ENCODE measurements around the gene MARCHF3.

MARCHF3 gene

GRCh38 chr5:127040796-127041520 is 10.6 kb upstream of the MARCHF3 start:
- H3K9me2 ChIP-seq (ENCODE audit: low read depth, low read length) = no peaks in the 10 kb centered on the region
- no peak overlapping the region for H3K4me2 ChIP-seq (ENCODE audit: low read length)
- no peaks in the 10 kb centered on the region for H3K27me3 ChIP-seq (ENCODE audit: insufficient read depth, low read length)
- no peaks in the 10 kb centered on the region for H3F3A ChIP-seq (ENCODE audit: insufficient read depth, low read length)
- H2AFZ ChIP-seq (ENCODE audit: low read length) = no peak overlapping the region
- no peak overlapping the region for H3K9ac ChIP-seq (ENCODE audit: low read length)
- no peaks in the 10 kb centered on the region for H3K79me2 ChIP-seq (ENCODE audit: insufficient read depth, low read length)
- TF ChIP-seq EZH2 (IDR thresholded peaks at IDR 0.05; ENCODE audit: borderline replicate concordance, low read length) (no peak), CTCF (IDR thresholded peaks at IDR 0.05; ENCODE audit: low read length) (no peak)
- no peak overlapping the region for H3K4me3 ChIP-seq (ENCODE audit: low read depth, low read length, poor library complexity, severe bottlenecking)
- H3K27ac ChIP-seq (ENCODE audit: low read depth, low read length, poor library complexity, severe bottlenecking) = no peak overlapping the region
- no peaks in the 10 kb centered on the region for H4K20me1 ChIP-seq (ENCODE audit: insufficient read depth, low read length)
- H3K9me3 ChIP-seq (ENCODE audit: low read length) = no peaks in the 10 kb centered on the region
- no peaks in the 10 kb centered on the region for H3K4me1 ChIP-seq (ENCODE audit: insufficient read depth, low read length, severe bottlenecking)
- H3K36me3 ChIP-seq (ENCODE audit: insufficient read depth, low read length) = no peaks in the 10 kb centered on the region

GRCh38 chr5:127038550-127038949 is 8.2 kb upstream of the MARCHF3 start:
- no peak overlapping the region for H3K4me2 ChIP-seq (ENCODE audit: low read length)
- no peaks in the 10 kb centered on the region for H3K9me3 ChIP-seq (ENCODE audit: low read length)
- H3K9me2 ChIP-seq (ENCODE audit: low read depth, low read length) = no peaks in the 10 kb centered on the region
- no peaks in the 10 kb centered on the region for H3K4me1 ChIP-seq (ENCODE audit: insufficient read depth, low read length, severe bottlenecking)
- no peaks in the 10 kb centered on the region for H3K27me3 ChIP-seq (ENCODE audit: insufficient read depth, low read length)
- H3K27ac ChIP-seq (ENCODE audit: low read depth, low read length, poor library complexity, severe bottlenecking) = no peak overlapping the region
- H3K36me3 ChIP-seq (ENCODE audit: insufficient read depth, low read length) = no peaks in the 10 kb centered on the region
- TF ChIP-seq EZH2 (IDR thresholded peaks at IDR 0.05; ENCODE audit: borderline replicate concordance, low read length) (no peak), CTCF (IDR thresholded peaks at IDR 0.05; ENCODE audit: low read length) (no peak)
- no peaks in the 10 kb centered on the region for H3K79me2 ChIP-seq (ENCODE audit: insufficient read depth, low read length)
- no peak overlapping the region for H3K4me3 ChIP-seq (ENCODE audit: low read depth, low read length, poor library complexity, severe bottlenecking)
- H2AFZ ChIP-seq (ENCODE audit: low read length) = no peak overlapping the region
- H4K20me1 ChIP-seq (ENCODE audit: insufficient read depth, low read length) = no peaks in the 10 kb centered on the region
- no peak overlapping the region for H3K9ac ChIP-seq (ENCODE audit: low read length)
- no peaks in the 10 kb centered on the region for H3F3A ChIP-seq (ENCODE audit: insufficient read depth, low read length)

- 0 out of 2 replicates have a peak, but pooled peaks cover 3% of the 10 kb centered on the region for H3K27me3 ChIP-seq (ENCODE audit: insufficient read depth, low read length)
- no peaks in the 10 kb centered on the region for H3K9me3 ChIP-seq (ENCODE audit: low read length)
- H4K20me1 ChIP-seq (ENCODE audit: insufficient read depth, low read length) = no peaks in the 10 kb centered on the region
- H3K36me3 ChIP-seq (ENCODE audit: insufficient read depth, low read length) = no peaks in the 10 kb centered on the region
- H3K4me3 ChIP-seq (ENCODE audit: low read depth, low read length, poor library complexity, severe bottlenecking) = no peak overlapping the region
- H3K4me1 ChIP-seq (ENCODE audit: insufficient read depth, low read length, severe bottlenecking) = peaks cover 19% of the 10 kb centered on the region
- H3K27ac ChIP-seq (ENCODE audit: low read depth, low read length, poor library complexity, severe bottlenecking) = no peak overlapping the region
- no peak overlapping the region for H3K4me2 ChIP-seq (ENCODE audit: low read length)
- H3K9me2 ChIP-seq (ENCODE audit: low read depth, low read length) = no peaks in the 10 kb centered on the region
- no peaks in the 10 kb centered on the region for H3F3A ChIP-seq (ENCODE audit: insufficient read depth, low read length)
- no peak overlapping the region for H3K9ac ChIP-seq (ENCODE audit: low read length)
- TF ChIP-seq EZH2 (IDR thresholded peaks at IDR 0.05; ENCODE audit: borderline replicate concordance, low read length) (no peak), CTCF (IDR thresholded peaks at IDR 0.05; ENCODE audit: low read length) (no peak)
- H2AFZ ChIP-seq (ENCODE audit: low read length) = no peak overlapping the region
- H3K79me2 ChIP-seq (ENCODE audit: insufficient read depth, low read length) = no peaks in the 10 kb centered on the region
Observed at GRCh38 chr5:127031863-127032232, 1.5 kb upstream of the MARCHF3 start.

Data from OCI-LY1 (cell line).